Keratinocyte (primary cell): Measurements from ENCODE around the gene HERPUD1. TPM values are rescaled to one million over a fixed set of nuclear protein-coding genes. Genes with fewer than 3 reads are reported as not detected.
"Not testable (repeated sequence)": the region's sequence is repeated elsewhere in the genome, so short reads cannot be mapped to it uniquely, and the experiment has no call there.

ENCODE experiments used
- DNase-seq: peaks from one replicate; pipeline ENCODE4 v3.0.0-alpha.2; 2011; ENCODE audit warnings: low read depth, missing footprints, low spot score
- FAIRE-seq: peaks from 2 replicates; lab custom pipeline; 2011; peaks lifted over from hg19 to GRCh38; lab: Jason Lieb, UNC
- H2AFZ ChIP-seq: 2 replicates; pipeline ENCODE4 v1.6.0; 2012; ENCODE audit warnings: low read length, control low read depth, inconsistent platforms; ENCODE audit not compliant: control insufficient read depth
- H3K27ac ChIP-seq: 2 replicates; pipeline ENCODE4 v1.5.1; 2011; ENCODE audit warnings: low read length; ENCODE audit not compliant: control insufficient read depth, insufficient read depth
- H3K27me3 ChIP-seq: 3 replicates; pipeline ENCODE4 v1.6.0; 2011; ENCODE audit warnings: low read length; ENCODE audit not compliant: control insufficient read depth, insufficient read depth; ENCODE audit errors: extremely low read depth
- H3K36me3 ChIP-seq, 2 experiments: 2 replicates in 1 of 2; 3 replicates in 1 of 2; pipeline ENCODE4 v1.5.1; 2011; ENCODE audit warnings: low read length in 2 of 2, mild to moderate bottlenecking in 1 of 2; ENCODE audit not compliant: control insufficient read depth in 2 of 2, insufficient read depth in 2 of 2; ENCODE audit errors: extremely low read depth in 1 of 2
- H3K4me1 ChIP-seq: 3 replicates; pipeline ENCODE4 v1.5.1; 2011; ENCODE audit warnings: low read length; ENCODE audit not compliant: control insufficient read depth, insufficient read depth; ENCODE audit errors: extremely low read depth
- H3K4me2 ChIP-seq: 3 replicates; pipeline ENCODE4 v1.6.0; 2011; ENCODE audit warnings: low read depth, low read length; ENCODE audit not compliant: control insufficient read depth, insufficient read depth; ENCODE audit errors: extremely low read depth
- H3K4me3 ChIP-seq, 3 experiments: fragments of 200-600 bp in 1 of 3; sonication (generic) in 1 of 3; 2 replicates in 2 of 3; 3 replicates in 1 of 3; pipeline ENCODE4 v1.5.1; 2011 to 2016; ENCODE audit warnings: low read length in 3 of 3, mild to moderate bottlenecking in 3 of 3, control low read depth in 2 of 3, inconsistent platforms in 1 of 3, low read depth in 1 of 3, mixed read lengths in 1 of 3, mixed run types in 1 of 3, moderate library complexity in 1 of 3; ENCODE audit not compliant: control insufficient read depth in 2 of 3, insufficient read depth in 2 of 3; ENCODE audit errors: extremely low read depth in 1 of 3
- H3K79me2 ChIP-seq: 2 replicates; pipeline ENCODE4 v1.6.0; 2012; ENCODE audit warnings: low read length; ENCODE audit not compliant: control insufficient read depth, insufficient read depth
- H3K9ac ChIP-seq: 3 replicates; pipeline ENCODE4 v1.6.0; 2011; ENCODE audit warnings: low read length; ENCODE audit not compliant: control insufficient read depth, insufficient read depth; ENCODE audit errors: extremely low read depth
- H3K9me1 ChIP-seq: 3 replicates; pipeline ENCODE4 v1.6.0; 2011; ENCODE audit warnings: low read length; ENCODE audit not compliant: control insufficient read depth, insufficient read depth; ENCODE audit errors: extremely low read depth
- H3K9me3 ChIP-seq: 2 replicates; pipeline ENCODE4 v1.5.1; 2012; ENCODE audit warnings: low read depth, low read length; ENCODE audit not compliant: control insufficient read depth
- H4K20me1 ChIP-seq: 3 replicates; pipeline ENCODE4 v1.6.0; 2011; ENCODE audit warnings: low read length; ENCODE audit not compliant: control insufficient read depth, insufficient read depth; ENCODE audit errors: extremely low read depth
- CTCF ChIP-seq, 3 experiments: IDR thresholded peaks in 1 of 3; conservative IDR thresholded peaks in 1 of 3; optimal IDR thresholded peaks in 1 of 3; 2 replicates in 2 of 3; 3 replicates in 1 of 3; pipeline versions ENCODE3 to v1.5.1; 2011; ENCODE audit warnings: low read length in 3 of 3, mild to moderate bottlenecking in 3 of 3, moderate library complexity in 2 of 3, control low read depth in 1 of 3, inconsistent platforms in 1 of 3; ENCODE audit not compliant: insufficient read depth in 2 of 3; ENCODE audit errors: extremely low read depth in 1 of 3
- EZH2 ChIP-seq: IDR thresholded peaks from one replicate; pipeline ENCODE4 v1.6.1; 2012; ENCODE audit warnings: inconsistent platforms, mild to moderate bottlenecking, low read length, moderate library complexity
- dilution Hi-C: fragments of 300-500 bp; cut with MboI; formaldehyde crosslinking; loops from one replicate; pipeline ENCODE4 v1.7.0; 2020; ENCODE audit warnings: low sequenced_read_pairs; ENCODE audit not compliant: extremely low pct_ligation_motif_present
- polyA plus RNA-seq, 5 experiments: library from polyadenylated mRNA; depleted of rRNA in 3 of 5; stranded (reverse) in 3 of 5; stranded (forward) in 1 of 5; unstranded in 1 of 5; fragments of >200 nt; gene quantifications; 1 replicate in 1 of 5; 2 replicates in 3 of 5; 3 replicates in 1 of 5; pipeline versions ENCODE4 v1.2.1 to v1.2.3, GENCODE V29; 2011 to 2012; ENCODE audit warnings: missing spikeins in 2 of 5, low read depth in 1 of 5, low replicate concordance in 1 of 5

Gene HERPUD1
- polyA plus RNA-seq, 1 donor (not counting 4 experiments of a cell fraction or from before 2014, with no cell fraction given): 183 TPM

- Histone ChIP-seq H3K79me2 (peaks cover 7% of the 10 kb centered on the region), H3K27me3 (no peaks in the 10 kb centered on the region), H4K20me1 (no peaks in the 10 kb centered on the region), H3K4me3 (peak overlapping the region; percentile 75 to 87 (median 84)), H3K9me1 (no peaks in the 10 kb centered on the region), H3K4me2 (peak overlapping the region; percentile 100), H3K36me3 (no peaks in the 10 kb centered on the region), H3K4me1 (peaks cover 39% of the 10 kb centered on the region), H3K27ac (peak overlapping the region; percentile 61), H3K9me3 (no peaks in the 10 kb centered on the region), H3K9ac (peak overlapping the region; percentile 83), H2AFZ (peak overlapping the region; percentile 94)
- dilution Hi-C loops: no loop called here
- no peak for DNase-seq
- TF ChIP-seq EZH2: no peak
- TF ChIP-seq CTCF (optimal IDR thresholded peaks at IDR 0.05 in 1 of 3, IDR thresholded peaks at IDR 0.05 in 1 of 3, conservative IDR thresholded peaks at IDR 0.05 in 1 of 3; ENCODE audit: extremely low read depth in 1 of 3, insufficient read depth in 2 of 3, low read length in 3 of 3): no peak
- no peak for FAIRE-seq
Measured at GRCh38 chr16:56989988-56990387, 58.0 kb downstream of the HERPUD1 start.

- Histone ChIP-seq H3K27me3 (no peaks in the 10 kb centered on the region), H4K20me1 (no peaks in the 10 kb centered on the region), H3K9me1 (no peaks in the 10 kb centered on the region), H3K79me2 (peaks cover 7% of the 10 kb centered on the region), H3K4me3 (peak overlapping the region; percentile 75 to 87 (median 84)), H3K9ac (peak overlapping the region; percentile 83), H2AFZ (peak overlapping the region; percentile 94), H3K27ac (peak overlapping the region; percentile 61), H3K4me1 (peaks cover 32% of the 10 kb centered on the region), H3K9me3 (no peaks in the 10 kb centered on the region), H3K36me3 (no peaks in the 10 kb centered on the region), H3K4me2 (peak overlapping the region; percentile 100)
- TF ChIP-seq EZH2 (no peak), CTCF (optimal IDR thresholded peaks at IDR 0.05 in 1 of 3, IDR thresholded peaks at IDR 0.05 in 1 of 3, conservative IDR thresholded peaks at IDR 0.05 in 1 of 3; ENCODE audit: extremely low read depth in 1 of 3, insufficient read depth in 2 of 3, low read length in 3 of 3) (no peak)
- DNase-seq (no peak), FAIRE-seq (peak; percentile 49)
- dilution Hi-C loops: no loop called here
Measured at GRCh38 chr16:56990407-56991286, 58.7 kb downstream of the HERPUD1 start.

GRCh38 chr16:56992431-56992830 is 60.5 kb downstream of the HERPUD1 start:
- H3K4me2 ChIP-seq, H3K36me3 ChIP-seq, H3K27ac ChIP-seq, H2AFZ ChIP-seq, H3K27me3 ChIP-seq, H3K4me3 ChIP-seq, FAIRE-seq, H4K20me1 ChIP-seq, H3K9me1 ChIP-seq, H3K9me3 ChIP-seq, dilution Hi-C loops, H3K79me2 ChIP-seq, DNase-seq, H3K9ac ChIP-seq: not testable (repeated sequence)
- peaks cover 28% of the 10 kb centered on the region for H3K4me1 ChIP-seq
